ENCODE measurements around the gene PRXL2C.

GRCh38 chr9:96621618-96622017 is 33.5 kb downstream of the PRXL2C start:
- TF ChIP-seq, protein P1, sequence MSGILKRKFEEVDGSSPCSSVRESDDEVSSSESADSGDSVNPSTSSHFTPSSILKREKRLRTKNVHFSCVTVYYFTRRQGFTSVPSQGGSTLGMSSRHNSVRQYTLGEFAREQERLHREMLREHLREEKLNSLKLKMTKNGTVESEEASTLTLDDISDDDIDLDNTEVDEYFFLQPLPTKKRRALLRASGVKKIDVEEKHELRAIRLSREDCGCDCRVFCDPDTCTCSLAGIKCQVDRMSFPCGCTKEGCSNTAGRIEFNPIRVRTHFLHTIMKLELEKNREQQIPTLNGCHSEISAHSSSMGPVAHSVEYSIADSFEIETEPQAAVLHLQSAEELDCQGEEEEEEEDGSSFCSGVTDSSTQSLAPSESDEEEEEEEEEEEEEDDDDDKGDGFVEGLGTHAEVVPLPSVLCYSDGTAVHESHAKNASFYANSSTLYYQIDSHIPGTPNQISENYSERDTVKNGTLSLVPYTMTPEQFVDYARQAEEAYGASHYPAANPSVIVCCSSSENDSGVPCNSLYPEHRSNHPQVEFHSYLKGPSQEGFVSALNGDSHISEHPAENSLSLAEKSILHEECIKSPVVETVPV (CRISPR knock-in tag; IDR thresholded peaks at IDR 0.05), result no peak
- TF ChIP-seq, protein P2, sequence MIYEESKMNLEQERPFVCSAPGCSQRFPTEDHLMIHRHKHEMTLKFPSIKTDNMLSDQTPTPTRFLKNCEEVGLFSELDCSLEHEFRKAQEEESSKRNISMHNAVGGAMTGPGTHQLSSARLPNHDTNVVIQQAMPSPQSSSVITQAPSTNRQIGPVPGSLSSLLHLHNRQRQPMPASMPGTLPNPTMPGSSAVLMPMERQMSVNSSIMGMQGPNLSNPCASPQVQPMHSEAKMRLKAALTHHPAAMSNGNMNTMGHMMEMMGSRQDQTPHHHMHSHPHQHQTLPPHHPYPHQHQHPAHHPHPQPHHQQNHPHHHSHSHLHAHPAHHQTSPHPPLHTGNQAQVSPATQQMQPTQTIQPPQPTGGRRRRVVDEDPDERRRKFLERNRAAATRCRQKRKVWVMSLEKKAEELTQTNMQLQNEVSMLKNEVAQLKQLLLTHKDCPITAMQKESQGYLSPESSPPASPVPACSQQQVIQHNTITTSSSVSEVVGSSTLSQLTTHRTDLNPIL (CRISPR knock-in tag; IDR thresholded peaks at IDR 0.05; ENCODE audit: low read depth), result no peak
- TF ChIP-seq ZNF8 (CRISPR knock-in tag; IDR thresholded peaks at IDR 0.05) (no peak), ZNF70 (CRISPR knock-in tag; IDR thresholded peaks at IDR 0.05) (no peak), RARB (CRISPR knock-in tag; IDR thresholded peaks at IDR 0.05) (no peak), PATZ1 (CRISPR knock-in tag; IDR thresholded peaks at IDR 0.05; ENCODE audit: borderline replicate concordance) (no peak), ARNTL (CRISPR knock-in tag; IDR thresholded peaks at IDR 0.05; ENCODE audit: borderline replicate concordance, low read depth) (no peak), ZFP30 (CRISPR knock-in tag; IDR thresholded peaks at IDR 0.05) (no peak)
